ENCODE data around the gene CACNB1.

DNA sequence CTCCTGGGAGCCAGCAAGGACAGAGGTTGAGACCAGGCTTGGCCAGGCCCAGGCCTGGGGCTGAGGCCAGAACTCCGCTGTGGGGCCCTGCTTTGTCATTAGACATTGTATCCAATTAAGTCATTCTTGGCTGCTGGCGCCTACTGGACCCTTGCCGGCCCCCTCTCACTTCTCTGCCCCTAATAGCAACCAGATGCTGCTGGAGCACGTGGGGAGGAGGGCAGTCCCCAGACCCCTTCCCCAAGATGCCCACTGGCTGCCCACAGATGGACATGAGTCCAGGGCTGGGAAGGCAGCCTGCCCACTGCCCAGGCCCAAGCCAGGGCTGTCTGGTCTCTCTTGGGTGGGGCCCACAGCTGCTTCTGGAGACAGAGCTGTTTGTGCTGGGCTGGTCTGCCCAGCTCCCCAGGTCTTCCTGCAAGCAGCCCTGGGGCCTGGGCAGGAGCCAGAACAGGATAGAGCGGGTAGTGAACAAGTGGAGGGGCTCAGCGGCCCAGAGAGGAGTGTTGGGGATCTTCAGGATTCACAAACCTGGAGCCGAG lies 53.8 kb downstream of the CACNB1 start:
- TF ChIP-seq, protein P1, sequence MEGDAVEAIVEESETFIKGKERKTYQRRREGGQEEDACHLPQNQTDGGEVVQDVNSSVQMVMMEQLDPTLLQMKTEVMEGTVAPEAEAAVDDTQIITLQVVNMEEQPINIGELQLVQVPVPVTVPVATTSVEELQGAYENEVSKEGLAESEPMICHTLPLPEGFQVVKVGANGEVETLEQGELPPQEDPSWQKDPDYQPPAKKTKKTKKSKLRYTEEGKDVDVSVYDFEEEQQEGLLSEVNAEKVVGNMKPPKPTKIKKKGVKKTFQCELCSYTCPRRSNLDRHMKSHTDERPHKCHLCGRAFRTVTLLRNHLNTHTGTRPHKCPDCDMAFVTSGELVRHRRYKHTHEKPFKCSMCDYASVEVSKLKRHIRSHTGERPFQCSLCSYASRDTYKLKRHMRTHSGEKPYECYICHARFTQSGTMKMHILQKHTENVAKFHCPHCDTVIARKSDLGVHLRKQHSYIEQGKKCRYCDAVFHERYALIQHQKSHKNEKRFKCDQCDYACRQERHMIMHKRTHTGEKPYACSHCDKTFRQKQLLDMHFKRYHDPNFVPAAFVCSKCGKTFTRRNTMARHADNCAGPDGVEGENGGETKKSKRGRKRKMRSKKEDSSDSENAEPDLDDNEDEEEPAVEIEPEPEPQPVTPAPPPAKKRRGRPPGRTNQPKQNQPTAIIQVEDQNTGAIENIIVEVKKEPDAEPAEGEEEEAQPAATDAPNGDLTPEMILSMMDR (IDR thresholded peaks at IDR 0.05), result no peak
- no peak for TF ChIP-seq POLR2A (IDR thresholded peaks at IDR 0.05)
